ENCODE data around the gene PPEF1.

PPEF1 gene

GRCh38 chrX:18707426-18708049 is at the start of gene PPEF1:
Gene PPEF1 (plus strand): TSS chrX:18707645. CDS start chrX:18707781, 136 bp downstream.
- in situ Hi-C loops (cut with MboI; ENCODE audit: low sequenced_read_pairs) = no loop called here

- in situ Hi-C loops (cut with MboI; ENCODE audit: low sequenced_read_pairs) = no loop called here
Observed at GRCh38 chrX:18661273-18661672, 46.2 kb upstream of the PPEF1 start.

GRCh38 chrX:18664947-18665346 is 42.5 kb upstream of the PPEF1 start:
- in situ Hi-C loops (cut with MboI; ENCODE audit: low sequenced_read_pairs) = no loop called here

- in situ Hi-C loops (cut with MboI; ENCODE audit: low sequenced_read_pairs) = no loop called here
Observed at GRCh38 chrX:18666614-18667013, 40.8 kb upstream of the PPEF1 start.

GRCh38 chrX:18668071-18668835 is 39.2 kb upstream of the PPEF1 start:
- in situ Hi-C loops (cut with MboI; ENCODE audit: low sequenced_read_pairs) = no loop called here

- in situ Hi-C loops (cut with MboI; ENCODE audit: low sequenced_read_pairs) = no loop called here
Observed at GRCh38 chrX:18672008-18672407, 35.4 kb upstream of the PPEF1 start, which contains the start of gene RS1. Gene RS1 (minus strand): TSS chrX:18672108. CDS start chrX:18672068, 40 bp downstream.

- in situ Hi-C loops (cut with MboI; ENCODE audit: low sequenced_read_pairs) = no loop called here
Observed at GRCh38 chrX:18674417-18674787, 33.0 kb upstream of the PPEF1 start.

- in situ Hi-C loops (cut with MboI; ENCODE audit: low sequenced_read_pairs) = no loop called here
Observed at GRCh38 chrX:18674788-18675735, 32.4 kb upstream of the PPEF1 start.

GRCh38 chrX:18676050-18676449 is 31.4 kb upstream of the PPEF1 start:
- in situ Hi-C loops (cut with MboI; ENCODE audit: low sequenced_read_pairs) = no loop called here

- in situ Hi-C loops (cut with MboI; ENCODE audit: low sequenced_read_pairs) = no loop called here
Observed at GRCh38 chrX:18676470-18676869, 31.0 kb upstream of the PPEF1 start.

GRCh38 chrX:18677161-18677869 is 30.1 kb upstream of the PPEF1 start:
- in situ Hi-C loops (cut with MboI; ENCODE audit: low sequenced_read_pairs) = no loop called here

- in situ Hi-C loops (cut with MboI; ENCODE audit: low sequenced_read_pairs) = no loop called here
Observed at GRCh38 chrX:18681996-18682395, 25.4 kb upstream of the PPEF1 start.

- in situ Hi-C loops (cut with MboI; ENCODE audit: low sequenced_read_pairs) = no loop called here
Observed at GRCh38 chrX:18682979-18683387, 24.5 kb upstream of the PPEF1 start.

GRCh38 chrX:18687856-18688495 is 19.5 kb upstream of the PPEF1 start:
- in situ Hi-C loops (cut with MboI; ENCODE audit: low sequenced_read_pairs) = no loop called here

GRCh38 chrX:18691431-18691830 is 16.0 kb upstream of the PPEF1 start:
- in situ Hi-C loops (cut with MboI; ENCODE audit: low sequenced_read_pairs) = no loop called here

- in situ Hi-C loops (cut with MboI; ENCODE audit: low sequenced_read_pairs) = no loop called here
Observed at GRCh38 chrX:18692541-18692940, 14.9 kb upstream of the PPEF1 start.

GRCh38 chrX:18696653-18697052 is 10.8 kb upstream of the PPEF1 start:
- in situ Hi-C loops (cut with MboI; ENCODE audit: low sequenced_read_pairs) = no loop called here

- in situ Hi-C loops (cut with MboI; ENCODE audit: low sequenced_read_pairs) = no loop called here
Observed at GRCh38 chrX:18698737-18699650, 8.5 kb upstream of the PPEF1 start.
